Activated CD4-positive, CD25-positive, alpha-beta regulatory T cell treated with anti-CD3 and anti-CD28 coated beads, Interleukin-2, amount 50 U/mL, for 24 hours (primary cell): ENCODE results near the gene SLC38A10.

Experiments
- ATAC-seq, 2 donors: fragments of 150-1000 bp; cut with Tn5 transposase; one replicate each; pipeline ENCODE4 v1.10.0; 2021; ENCODE audit warnings: mild to moderate bottlenecking in 1 of 2, moderate library complexity in 1 of 2

SLC38A10 gene

GRCh38 chr17:81200201-81200600, 94.9 kb downstream of the SLC38A10 start:
- ATAC-seq, result no peak

DNA sequence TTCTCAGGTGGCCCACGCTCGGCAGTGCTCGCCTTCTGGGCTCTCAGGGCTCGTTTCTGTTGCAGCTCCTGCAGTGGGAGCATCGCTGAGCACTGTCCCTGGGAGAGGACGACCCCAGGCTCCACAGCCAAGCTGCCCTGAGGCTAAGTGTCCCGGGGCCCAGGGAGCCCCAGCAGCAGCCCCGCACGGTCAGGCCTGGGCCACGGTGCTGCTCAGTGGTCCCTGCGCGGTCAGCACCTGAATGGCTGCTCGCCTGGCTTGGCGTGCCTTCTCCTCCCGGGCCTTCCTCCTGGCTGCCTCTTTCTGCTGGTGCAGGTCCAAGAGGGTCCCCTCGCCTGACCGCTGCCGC, 95.7 kb downstream of the SLC38A10 start:
- ATAC-seq, result no peak

DNA sequence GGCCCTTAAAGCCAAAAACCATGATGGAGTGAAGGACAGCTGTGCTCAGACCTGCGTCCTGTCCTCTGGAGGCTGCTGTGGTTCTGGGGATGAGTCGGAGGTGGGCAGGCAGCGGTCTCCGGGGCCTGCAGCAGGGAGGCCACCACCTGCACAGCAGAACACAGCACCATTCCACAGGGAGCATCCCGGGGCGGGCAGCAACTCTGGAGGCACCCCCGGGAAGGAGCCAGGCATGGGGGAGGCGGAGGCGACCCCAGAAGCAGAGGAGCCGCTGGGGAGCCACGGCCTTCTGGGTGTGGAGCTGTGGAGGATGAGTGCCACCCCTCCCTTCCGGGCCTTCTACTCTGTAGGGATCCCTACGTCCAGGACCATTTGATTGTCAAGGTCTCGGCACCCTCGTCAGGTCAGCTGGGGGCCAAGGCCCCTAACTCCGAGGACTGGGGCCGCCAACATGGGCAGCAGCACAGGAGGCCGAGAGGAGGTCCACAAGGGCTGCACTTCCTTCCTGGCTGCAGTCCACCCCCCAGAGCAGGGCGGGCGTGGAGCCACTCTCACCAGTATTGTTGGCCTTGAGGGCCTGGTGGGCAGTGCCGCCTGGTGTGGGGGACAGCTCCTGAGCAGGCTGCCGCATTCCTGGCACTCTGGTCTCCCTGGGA, 96.2 kb downstream of the SLC38A10 start:
- no peak for ATAC-seq

DNA sequence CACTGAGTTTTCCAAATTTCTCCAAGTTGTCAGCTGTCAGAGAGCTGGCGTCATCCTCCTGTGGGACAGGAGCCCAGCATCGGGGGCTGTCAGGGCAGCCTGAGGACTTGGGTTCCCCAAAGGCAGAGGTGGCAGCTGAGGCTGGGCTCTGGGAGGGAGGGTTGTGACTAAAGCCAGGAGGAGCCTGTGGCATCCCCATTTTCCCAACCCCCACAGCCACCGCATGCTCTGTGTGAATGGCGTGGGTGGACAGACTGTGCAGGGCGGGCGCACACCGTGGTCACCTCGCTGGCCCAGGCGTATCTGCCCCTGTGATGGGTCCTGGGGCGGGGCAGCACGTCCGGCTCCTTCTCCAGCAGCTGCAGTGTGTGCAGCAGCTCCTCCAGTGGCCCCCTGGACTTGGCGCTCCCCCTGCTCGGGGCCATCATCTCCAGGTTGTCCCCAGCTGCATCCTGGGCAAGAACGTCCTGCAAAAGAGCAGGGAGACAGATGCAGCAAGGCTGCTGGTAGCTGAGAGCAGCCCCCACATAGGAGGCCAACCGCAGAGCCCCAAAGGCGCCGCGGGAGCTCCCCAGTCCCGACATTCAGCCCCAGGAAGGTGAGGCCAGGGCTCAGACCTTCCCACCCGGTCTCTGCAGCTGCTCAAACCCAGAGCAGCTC, 97.1 kb downstream of the SLC38A10 start:
- no peak for ATAC-seq

DNA sequence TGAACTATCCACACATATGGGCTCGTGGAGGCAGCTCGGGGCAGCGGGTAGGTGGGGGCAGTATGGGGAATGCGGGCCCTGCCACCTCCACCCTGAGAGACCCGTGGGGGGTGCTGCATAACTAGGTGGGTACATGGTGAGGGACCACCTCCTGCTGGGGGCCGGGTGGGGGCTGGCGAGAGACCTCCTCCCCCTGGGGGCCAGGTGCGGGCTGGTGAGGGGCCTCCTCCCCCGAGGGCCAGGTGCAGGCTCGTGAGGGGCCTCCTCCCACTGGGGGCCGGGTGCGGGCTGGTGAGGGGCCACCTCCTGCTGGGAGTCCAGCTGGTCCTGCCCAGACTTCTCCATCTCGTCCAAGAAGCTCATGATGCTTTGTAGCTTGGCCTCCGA, 97.7 kb downstream of the SLC38A10 start:
- no peak for ATAC-seq

DNA sequence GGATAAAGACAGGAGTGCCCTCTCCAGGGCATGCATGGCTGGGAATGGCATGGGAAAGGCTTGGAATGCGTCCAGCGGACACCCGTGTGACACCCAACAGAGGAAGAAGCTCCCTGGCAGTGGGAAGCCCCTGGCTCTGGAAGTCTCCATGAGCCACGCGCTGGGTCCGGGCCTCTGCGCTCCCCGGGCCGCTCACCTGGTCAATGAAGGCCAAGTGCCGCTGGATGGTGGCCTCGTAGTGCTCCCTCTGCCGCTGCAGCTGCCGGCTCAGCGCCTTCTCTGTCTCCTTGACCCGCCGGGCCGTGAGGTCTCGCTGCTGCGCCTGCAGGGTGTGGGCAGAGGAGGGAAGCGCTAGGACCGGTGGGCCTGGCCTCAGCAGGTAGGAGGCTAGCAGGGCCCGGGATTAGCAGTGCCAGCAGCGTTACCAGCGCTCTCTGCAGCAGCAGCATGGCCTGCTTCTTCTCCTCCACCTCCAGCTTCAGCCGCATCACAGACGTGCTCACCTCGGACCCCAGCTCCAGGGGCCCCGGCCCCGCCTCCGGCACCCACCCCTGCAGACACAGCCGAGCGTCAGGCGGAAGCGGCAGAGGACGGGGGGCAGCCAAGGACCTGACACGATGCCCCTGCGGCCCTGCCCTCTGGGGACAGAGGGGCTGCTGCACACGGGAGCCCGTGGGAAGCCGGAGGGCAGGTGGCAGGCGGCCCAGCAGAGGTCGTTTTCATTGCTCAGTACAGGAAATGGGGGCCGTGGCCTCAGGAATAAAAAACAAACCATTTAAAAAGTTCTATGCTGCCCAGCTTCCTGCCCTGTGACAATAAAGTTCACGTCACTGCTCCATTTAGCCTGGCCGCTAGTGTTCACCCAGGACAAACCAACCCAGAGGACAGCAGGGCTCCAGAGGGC, 98.3 kb downstream of the SLC38A10 start:
- ATAC-seq, result no peak

- ATAC-seq, result no peak
These were observed 99.1 kb downstream of the SLC38A10 start for GRCh38 chr17:81195941-81196495.
